ENCODE data around the gene EPN2. TPM values are rescaled to one million over a fixed set of nuclear protein-coding genes. Genes with fewer than 3 reads are reported as not detected.
"Not testable (repeated sequence)": the region's sequence is repeated elsewhere in the genome, so short reads cannot be mapped to it uniquely, and the experiment has no call there.

EPN2 gene
- 10 to 100 TPM in 4 of 6 experiments, 1 to 10 TPM in 2; 6.6 to 18.1 (median 11.4) TPM for total RNA-seq
- long read RNA-seq, partial matches to known transcripts = 1 of 5 reads
- long read RNA-seq, other reads (novel, unspliced or antisense) = 0 of 5 reads

GRCh38 chr17:19237139-19237388, at the start of gene EPN2:
Gene EPN2, plus strand, starts transcription at chr17:19237366. Its CDS starts 45,754 bp downstream, at chr17:19283120.
- H3K27ac ChIP-seq = peak within 1 kb of the TSS; percentile 67 to 88 (median 83)
- peak; percentile 81 to 93 (median 90) for ATAC-seq
- H3K9me3 ChIP-seq; intact Hi-C loops (cut with DNase I); H3K27me3 ChIP-seq; H3K36me3 ChIP-seq: not testable (repeated sequence)
- H3K4me3 ChIP-seq = peak within 1 kb of the TSS; percentile 81 to 98 (median 97)
- no CpG with 5 or more reads among the region's 31 CpGs for WGBS (ENCODE audit: insufficient coverage, low coverage, low lambda C conversion rate, missing lambda C conversion rate)
- DNase-seq = peak; percentile 67 to 72 (median 70)
- peaks cover 0 to 24% (median 5%) of the 10 kb centered on the region in 4 donors for H3K4me1 ChIP-seq

GRCh38 chr17:19187883-19188869, 49.0 kb upstream of the EPN2 start:
- H3K9me3 ChIP-seq; H3K27me3 ChIP-seq; H3K36me3 ChIP-seq; H3K4me3 ChIP-seq; H3K4me1 ChIP-seq; H3K27ac ChIP-seq; intact Hi-C loops (cut with DNase I); DNase-seq: not testable (repeated sequence)
- WGBS (ENCODE audit: insufficient coverage, low coverage, low lambda C conversion rate, missing lambda C conversion rate) = 0% methylated on average over 10 of the region's 62 CpGs
- peak in 3 of 4 donors; percentile 18 to 42 (median 41) for ATAC-seq

GRCh38 chr17:19188870-19189708, 48.1 kb upstream of the EPN2 start:
- H3K27me3 ChIP-seq; H3K36me3 ChIP-seq; H3K9me3 ChIP-seq; DNase-seq; intact Hi-C loops (cut with DNase I); H3K4me3 ChIP-seq; H3K4me1 ChIP-seq; H3K27ac ChIP-seq: not testable (repeated sequence)
- peak; percentile 70 to 88 (median 86) for ATAC-seq
- no CpG with 5 or more reads among the region's 39 CpGs for WGBS (ENCODE audit: insufficient coverage, low coverage, low lambda C conversion rate, missing lambda C conversion rate)

- H3K4me3 ChIP-seq; H3K27ac ChIP-seq; intact Hi-C loops (cut with DNase I); H3K27me3 ChIP-seq; H3K4me1 ChIP-seq; H3K36me3 ChIP-seq; H3K9me3 ChIP-seq; DNase-seq: not testable (repeated sequence)
- WGBS (ENCODE audit: insufficient coverage, low coverage, low lambda C conversion rate, missing lambda C conversion rate) = no CpG with 5 or more reads among the region's 36 CpGs
- ATAC-seq = peak in 2 of 4 donors; percentile 18 to 21
Observed at GRCh38 chr17:19189781-19190405, 47.3 kb upstream of the EPN2 start.

GRCh38 chr17:19196382-19197204, 40.6 kb upstream of the EPN2 start:
- peak in 2 of 3 donors; percentile 19 to 33 for DNase-seq
- WGBS (ENCODE audit: insufficient coverage, low coverage, low lambda C conversion rate, missing lambda C conversion rate) = no CpG with 5 or more reads among the region's 33 CpGs

GRCh38 chr17:19202448-19202847, 34.7 kb upstream of the EPN2 start:
- intact Hi-C loops (cut with DNase I); H3K4me1 ChIP-seq; DNase-seq; H3K27me3 ChIP-seq; H3K9me3 ChIP-seq; H3K4me3 ChIP-seq; H3K36me3 ChIP-seq; H3K27ac ChIP-seq: not testable (repeated sequence)
- ATAC-seq = peak; percentile 94 to 99 (median 98)
- no CpG with 5 or more reads among the region's 20 CpGs for WGBS (ENCODE audit: insufficient coverage, low coverage, low lambda C conversion rate, missing lambda C conversion rate)

More at GRCh38 chr17:19196382-19197204, 40.6 kb upstream of the EPN2 start:
- H3K27me3 ChIP-seq; H3K9me3 ChIP-seq; H3K4me1 ChIP-seq; H3K27ac ChIP-seq; intact Hi-C loops (cut with DNase I); H3K36me3 ChIP-seq: not testable (repeated sequence)
- peak overlapping the region in 2 of 3 donors; percentile 40 to 47 for H3K4me3 ChIP-seq
- ATAC-seq = peak; percentile 97 to 99 (median 98)

- peak; percentile 17 to 49 (median 43) for ATAC-seq
- no CpG with 5 or more reads among the region's 3 CpGs for WGBS (ENCODE audit: insufficient coverage, low coverage, low lambda C conversion rate, missing lambda C conversion rate)
- H3K27ac ChIP-seq; H3K9me3 ChIP-seq; intact Hi-C loops (cut with DNase I); H3K4me1 ChIP-seq; H3K36me3 ChIP-seq; H3K4me3 ChIP-seq; H3K27me3 ChIP-seq; DNase-seq: not testable (repeated sequence)
Observed at GRCh38 chr17:19203429-19203828, 33.7 kb upstream of the EPN2 start.

GRCh38 chr17:19215074-19215860, 21.9 kb upstream of the EPN2 start:
- H3K36me3 ChIP-seq; H3K9me3 ChIP-seq; H3K27ac ChIP-seq; H3K4me3 ChIP-seq; H3K27me3 ChIP-seq; intact Hi-C loops (cut with DNase I); H3K4me1 ChIP-seq; DNase-seq: not testable (repeated sequence)
- WGBS (ENCODE audit: insufficient coverage, low coverage, low lambda C conversion rate, missing lambda C conversion rate) = no CpG with 5 or more reads among the region's 67 CpGs
- peak; percentile 79 to 89 (median 85) for ATAC-seq

- H3K36me3 ChIP-seq; H3K9me3 ChIP-seq; intact Hi-C loops (cut with DNase I); H3K4me1 ChIP-seq; H3K27me3 ChIP-seq; H3K4me3 ChIP-seq; DNase-seq; ATAC-seq; H3K27ac ChIP-seq: not testable (repeated sequence)
- WGBS (ENCODE audit: insufficient coverage, low coverage, low lambda C conversion rate, missing lambda C conversion rate) = no CpG with 5 or more reads among the region's 13 CpGs
Observed at GRCh38 chr17:19216148-19216926, 20.8 kb upstream of the EPN2 start.

All from right lobe of liver (tissue), 6 donors.